ENCODE measurements around the gene ENG. TPM values are rescaled to one million over a fixed set of nuclear protein-coding genes. Genes with fewer than 3 reads are reported as not detected.
A peak's percentile ranks its signal among the peaks of the same experiment; 100 is the strongest.

Gene ENG
- total RNA-seq (2014; rRNA removed; shearing (Covaris generic)) (1.4 and 3.0 TPM in 2 replicates), polyA plus RNA-seq (2016; fragmentation: Nextera tagmentation; extraction: Ambion mirVana) (2.6 TPM in 2 replicates)
- long read RNA-seq, partial matches to known transcripts, result 1 of 2 reads
- long read RNA-seq, other reads (novel, unspliced or antisense), result 0 of 2 reads

DNA sequence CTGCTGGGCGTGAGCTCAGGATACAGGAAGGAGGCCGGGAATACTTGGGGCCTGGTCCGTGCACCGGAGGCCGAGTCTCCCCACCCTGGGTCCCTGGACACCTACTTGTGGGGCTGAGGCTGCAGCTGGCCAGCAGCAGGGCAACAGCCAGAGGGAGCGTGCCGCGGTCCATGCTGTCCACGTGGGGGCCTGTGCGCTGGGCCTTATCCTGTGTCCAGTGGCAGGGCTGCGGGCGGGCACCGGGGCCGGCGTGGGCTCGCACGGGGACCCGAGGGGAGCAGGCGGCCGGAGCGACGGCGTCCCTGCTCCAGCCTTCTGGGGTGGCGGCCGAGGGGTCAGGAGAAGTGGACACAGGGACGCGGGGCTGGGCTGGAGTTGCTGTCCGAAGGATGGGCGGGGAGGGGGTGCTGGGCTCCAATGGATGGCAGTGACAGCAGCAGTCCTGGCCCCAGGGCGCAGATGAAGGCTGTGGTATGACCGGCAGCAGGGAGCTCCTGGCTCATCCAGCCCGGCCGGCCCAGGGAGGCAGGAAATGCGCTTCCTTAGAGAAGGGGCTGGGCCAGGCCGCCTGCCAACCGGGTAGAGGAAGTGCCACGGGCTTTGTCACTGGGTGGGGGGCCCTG lies at the start of gene ENG:
ENG (minus strand) TSS at position 475 of the 623 bp plus-strand sequence; CDS start at position 172, 303 bp downstream.
- no peaks in the 10 kb centered on the region for H3K79me2 ChIP-seq (replicated peaks; ENCODE audit: insufficient read depth)
- no peaks in the 10 kb centered on the region for H3K9me2 ChIP-seq (ENCODE audit: insufficient read depth)
- H4K20me1 ChIP-seq (replicated peaks; ENCODE audit: insufficient read depth), result no peaks in the 10 kb centered on the region
- H3F3A ChIP-seq (replicated peaks; ENCODE audit: low read depth), result no peaks in the 10 kb centered on the region
- peaks cover 4% of the 10 kb centered on the region; the same call in 1 of the 2 replicates for H3K4me1 ChIP-seq (ENCODE audit: insufficient read depth)
- Mint-ChIP-seq H3K36me3 (ENCODE audit: low read depth) (peaks cover 2% of the 10 kb centered on the region; the same call in 2 of the 3 replicates), H3K9me3 (peaks cover 12% of the 10 kb centered on the region), H3K4me1 (peaks cover 7% of the 10 kb centered on the region), H3K4me3 (peak within 1 kb of the TSS; percentile 26; the same call in 1 of the 3 replicates), H3K27me3 (ENCODE audit: insufficient read depth, low read depth, poor library complexity) (peaks cover 8% of the 10 kb centered on the region), H3K27ac (no peak within 1 kb of the TSS)
- no peaks in the 10 kb centered on the region for H3K27me3 ChIP-seq (ENCODE audit: insufficient read depth)
- no peak within 1 kb of the TSS for H3K4me3 ChIP-seq
- peak within 1 kb of the TSS; percentile 90 for H2AFZ ChIP-seq
- ATAC-seq (peak; percentile 92), DNase-seq (ENCODE audit: low spot score) (peak; percentile 73)
- H3K4me2 ChIP-seq, result no peak within 1 kb of the TSS
- H3K27ac ChIP-seq (ENCODE audit: low read depth), result no peak within 1 kb of the TSS
- TF ChIP-seq, protein P1, sequence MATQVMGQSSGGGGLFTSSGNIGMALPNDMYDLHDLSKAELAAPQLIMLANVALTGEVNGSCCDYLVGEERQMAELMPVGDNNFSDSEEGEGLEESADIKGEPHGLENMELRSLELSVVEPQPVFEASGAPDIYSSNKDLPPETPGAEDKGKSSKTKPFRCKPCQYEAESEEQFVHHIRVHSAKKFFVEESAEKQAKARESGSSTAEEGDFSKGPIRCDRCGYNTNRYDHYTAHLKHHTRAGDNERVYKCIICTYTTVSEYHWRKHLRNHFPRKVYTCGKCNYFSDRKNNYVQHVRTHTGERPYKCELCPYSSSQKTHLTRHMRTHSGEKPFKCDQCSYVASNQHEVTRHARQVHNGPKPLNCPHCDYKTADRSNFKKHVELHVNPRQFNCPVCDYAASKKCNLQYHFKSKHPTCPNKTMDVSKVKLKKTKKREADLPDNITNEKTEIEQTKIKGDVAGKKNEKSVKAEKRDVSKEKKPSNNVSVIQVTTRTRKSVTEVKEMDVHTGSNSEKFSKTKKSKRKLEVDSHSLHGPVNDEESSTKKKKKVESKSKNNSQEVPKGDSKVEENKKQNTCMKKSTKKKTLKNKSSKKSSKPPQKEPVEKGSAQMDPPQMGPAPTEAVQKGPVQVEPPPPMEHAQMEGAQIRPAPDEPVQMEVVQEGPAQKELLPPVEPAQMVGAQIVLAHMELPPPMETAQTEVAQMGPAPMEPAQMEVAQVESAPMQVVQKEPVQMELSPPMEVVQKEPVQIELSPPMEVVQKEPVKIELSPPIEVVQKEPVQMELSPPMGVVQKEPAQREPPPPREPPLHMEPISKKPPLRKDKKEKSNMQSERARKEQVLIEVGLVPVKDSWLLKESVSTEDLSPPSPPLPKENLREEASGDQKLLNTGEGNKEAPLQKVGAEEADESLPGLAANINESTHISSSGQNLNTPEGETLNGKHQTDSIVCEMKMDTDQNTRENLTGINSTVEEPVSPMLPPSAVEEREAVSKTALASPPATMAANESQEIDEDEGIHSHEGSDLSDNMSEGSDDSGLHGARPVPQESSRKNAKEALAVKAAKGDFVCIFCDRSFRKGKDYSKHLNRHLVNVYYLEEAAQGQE (IDR thresholded peaks at IDR 0.05; ENCODE audit: unreplicated experiment), result no peak
- TF ChIP-seq POLR2AphosphoS5 (IDR thresholded peaks at IDR 0.05; ENCODE audit: low read depth) (no peak), EZH2phosphoT487 (IDR thresholded peaks at IDR 0.05; ENCODE audit: unreplicated experiment) (no peak), STAT1 (IDR thresholded peaks at IDR 0.05; ENCODE audit: unreplicated experiment) (no peak), NANOG (IDR thresholded peaks at IDR 0.05; ENCODE audit: borderline replicate concordance) (no peak), ZNF331 (CRISPR knock-in tag; IDR thresholded peaks at IDR 0.05; ENCODE audit: low read depth) (no peak), ZNF114 (CRISPR knock-in tag; IDR thresholded peaks at IDR 0.05) (no peak)
- TF ChIP-seq, protein P2, sequence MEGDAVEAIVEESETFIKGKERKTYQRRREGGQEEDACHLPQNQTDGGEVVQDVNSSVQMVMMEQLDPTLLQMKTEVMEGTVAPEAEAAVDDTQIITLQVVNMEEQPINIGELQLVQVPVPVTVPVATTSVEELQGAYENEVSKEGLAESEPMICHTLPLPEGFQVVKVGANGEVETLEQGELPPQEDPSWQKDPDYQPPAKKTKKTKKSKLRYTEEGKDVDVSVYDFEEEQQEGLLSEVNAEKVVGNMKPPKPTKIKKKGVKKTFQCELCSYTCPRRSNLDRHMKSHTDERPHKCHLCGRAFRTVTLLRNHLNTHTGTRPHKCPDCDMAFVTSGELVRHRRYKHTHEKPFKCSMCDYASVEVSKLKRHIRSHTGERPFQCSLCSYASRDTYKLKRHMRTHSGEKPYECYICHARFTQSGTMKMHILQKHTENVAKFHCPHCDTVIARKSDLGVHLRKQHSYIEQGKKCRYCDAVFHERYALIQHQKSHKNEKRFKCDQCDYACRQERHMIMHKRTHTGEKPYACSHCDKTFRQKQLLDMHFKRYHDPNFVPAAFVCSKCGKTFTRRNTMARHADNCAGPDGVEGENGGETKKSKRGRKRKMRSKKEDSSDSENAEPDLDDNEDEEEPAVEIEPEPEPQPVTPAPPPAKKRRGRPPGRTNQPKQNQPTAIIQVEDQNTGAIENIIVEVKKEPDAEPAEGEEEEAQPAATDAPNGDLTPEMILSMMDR (conservative IDR thresholded peaks at IDR 0.05; ENCODE audit: low read depth in 2 of 2), result no peak
- H3K36me3 ChIP-seq (ENCODE audit: insufficient read depth), result no peaks in the 10 kb centered on the region

Measured in GM23338 (cell line).